GM12873 (cell line): ENCODE data around the gene APOBEC3A.

Experiments
- CTCF ChIP-seq: IDR thresholded peaks from 2 replicates; pipeline ENCODE4 v1.5.1; 2012; ENCODE audit warnings: low read depth, mild to moderate bottlenecking, moderate library complexity, low read length, control low read depth; ENCODE audit not compliant: insufficient read depth; ENCODE audit errors: missing control alignments

Gene APOBEC3A

GRCh38 chr22:38950527-38951295 is 6.7 kb upstream of the APOBEC3A start:
- TF ChIP-seq CTCF, result no peak

- no peak for TF ChIP-seq CTCF
Observed at GRCh38 chr22:38951734-38952133, 5.7 kb upstream of the APOBEC3A start.

GRCh38 chr22:38952281-38952993 is 5.0 kb upstream of the APOBEC3A start:
- no peak for TF ChIP-seq CTCF

GRCh38 chr22:38953091-38953490 is 4.3 kb upstream of the APOBEC3A start:
- TF ChIP-seq CTCF, result no peak

- no peak for TF ChIP-seq CTCF
Observed at GRCh38 chr22:38953577-38954413, 3.6 kb upstream of the APOBEC3A start.

GRCh38 chr22:38954414-38955043 is 2.9 kb upstream of the APOBEC3A start:
- no peak for TF ChIP-seq CTCF

GRCh38 chr22:38955250-38955905 is 2.0 kb upstream of the APOBEC3A start:
- no peak for TF ChIP-seq CTCF
